HepG2 (cell line): Measurements from ENCODE around the gene TRIM7. TPM values are rescaled to one million over a fixed set of nuclear protein-coding genes. Genes with fewer than 3 reads are reported as not detected.

Experiments used
- ATAC-seq: fragments of 200-7000 bp; cut with Tn5 transposase; 3 replicates; pipeline ENCODE4 v1.9.1; 2020; ENCODE audit warnings: mild to moderate bottlenecking, moderate library complexity
- BruUV-seq: library from RNA; stranded (reverse); fragments of 400-500 nt; replicated peaks from 2 replicates; lab custom pipeline; 2021; lab: Mats Ljungman, UMichigan
- CTCF ChIA-PET: fragments of 300-600 bp; formaldehyde crosslinking; extraction: SDS; loops from one replicate; lab custom pipeline; 2021; ENCODE audit warnings: low total read pairs, inconsistent platforms, low intra/inter-chr PET ratio; lab: Yijun Ruan, JAX
- POLR2A ChIA-PET: fragments of 350-600 bp; sonication (Branson Sonifier 250); formaldehyde crosslinking; loops from one replicate; lab custom pipeline; 2020; ENCODE audit warnings: antibody characterized with exemption, inconsistent platforms; lab: Yijun Ruan, JAX
- DNase-seq: peaks from one replicate; pipeline ENCODE4 v3.0.0-alpha.2; 2015; ENCODE audit warnings: low spot score
- FAIRE-seq: peaks from 3 replicates; lab custom pipeline; 2011; peaks lifted over from hg19 to GRCh38; lab: Jason Lieb, UNC
- H2AFZ ChIP-seq: one replicate; pipeline ENCODE4 v1.6.1; 2011; ENCODE audit warnings: low read length, inconsistent platforms
- H3K27ac ChIP-seq: fragments of 300-600 bp; 3 replicates; pipeline ENCODE4 v1.8.0; 2011; ENCODE audit warnings: mixed run types, mild to moderate bottlenecking, mixed read lengths, low read length, inconsistent platforms; ENCODE audit not compliant: insufficient read depth; ENCODE audit errors: extremely low read length
- H3K27me3 ChIP-seq, 2 experiments: fragments of 200-600 bp in 1 of 2; 2 replicates in 1 of 2; 3 replicates in 1 of 2; pipeline versions ENCODE4 v1.6.0 to v1.8.0; 2011; ENCODE audit warnings: low read length in 2 of 2, mild to moderate bottlenecking in 2 of 2, moderate library complexity in 2 of 2, inconsistent platforms in 1 of 2; ENCODE audit not compliant: insufficient read depth in 2 of 2, control insufficient read depth in 1 of 2
- H3K36me3 ChIP-seq, 2 experiments: fragments of 200-600 bp in 1 of 2; replicated peaks in 1 of 2; 2 replicates in 1 of 2; 3 replicates in 1 of 2; pipeline versions ENCODE4 v1.5.1 to v1.8.0; 2011; ENCODE audit warnings: low read length in 2 of 2, inconsistent platforms in 1 of 2; ENCODE audit not compliant: insufficient read depth in 2 of 2, control insufficient read depth in 1 of 2
- H3K4me1 ChIP-seq: 2 replicates; pipeline ENCODE4 v1.5.1; 2012; ENCODE audit warnings: low read length, inconsistent platforms; ENCODE audit not compliant: insufficient read depth
- H3K4me2 ChIP-seq: 2 replicates; pipeline ENCODE4 v1.6.0; 2011; ENCODE audit warnings: low read depth, low read length, inconsistent platforms
- H3K4me3 ChIP-seq, 3 experiments: fragments of 200-600 bp in 1 of 3; sonication (generic), shearing (Covaris generic) in 1 of 3; replicated peaks in 1 of 3; 2 replicates each; pipeline ENCODE4 v1.5.1; 2011 to 2016; ENCODE audit warnings: low read length in 3 of 3, inconsistent platforms in 2 of 3, low read depth in 2 of 3, mild to moderate bottlenecking in 2 of 3, control low read depth in 1 of 3, mixed read lengths in 1 of 3; ENCODE audit not compliant: insufficient read depth in 1 of 3
- H3K79me2 ChIP-seq: one replicate; pipeline ENCODE4 v1.6.1; 2011; ENCODE audit warnings: low read length, inconsistent platforms; ENCODE audit not compliant: insufficient read depth
- H3K9ac ChIP-seq: 2 replicates; pipeline ENCODE4 v1.6.0; 2011; ENCODE audit warnings: mild to moderate bottlenecking, low read depth, low read length, inconsistent platforms; ENCODE audit not compliant: insufficient read depth
- H3K9me3 ChIP-seq: 2 replicates; pipeline ENCODE4 v1.5.1; 2012; ENCODE audit warnings: mild to moderate bottlenecking, low read length
- H4K20me1 ChIP-seq: 2 replicates; pipeline ENCODE4 v1.6.0; 2011; ENCODE audit warnings: inconsistent platforms, mild to moderate bottlenecking, low read length, moderate library complexity; ENCODE audit not compliant: insufficient read depth
- ATAD3A ChIP-seq: sonication (generic); formaldehyde crosslinking; IDR thresholded peaks from 2 replicates; pipeline ENCODE4 v1.4.0; 2020; ENCODE audit warnings: missing genetic modification reagents
- MYC ChIP-seq: sonication (generic); formaldehyde crosslinking; IDR thresholded peaks from 2 replicates; pipeline ENCODE4 v1.9.0; 2021; ENCODE audit warnings: missing genetic modification reagents, borderline replicate concordance
- ZNF274 ChIP-seq: sonication (generic); formaldehyde crosslinking; IDR thresholded peaks from 2 replicates; pipeline ENCODE4 v1.5.1; 2020; ENCODE audit warnings: mild to moderate bottlenecking, missing genetic modification reagents
- WGBS: methylation state at CpG from one replicate; pipeline ENCODE4 v1.1.6; 2017; ENCODE audit warnings: low lambda C conversion rate; 5-methylcytosine and 5-hydroxymethylcytosine counted together
- in situ Hi-C: cut with HindIII; loops from 2 replicates; pipeline ENCODE4 v1.10.0; 2017; ENCODE audit warnings: low pct_unique_long_range_greater_than_20kb; ENCODE audit not compliant: extremely low pct_ligation_motif_present
- intact Hi-C: fragments of 100-400 bp; cut with micrococcal nuclease; formaldehyde crosslinking; loops from one replicate; pipeline ENCODE4 v1.10.0; 2022; ENCODE audit not compliant: unreplicated experiment
- microRNA-seq: library from miRNA; unstranded; fragments of <30 nt; microRNA quantifications from one replicate; pipeline ENCODE4, GENCODE V29; 2020
- polyA plus RNA-seq, 8 experiments: library from polyadenylated mRNA; depleted of rRNA in 3 of 8; stranded (reverse) in 7 of 8; unstranded in 1 of 8; fragments of >200 nt; fragmentation: Illumina TruSeq in 4 of 8; extraction: Trizol in 4 of 8; gene quantifications; 2 replicates each; pipeline versions ENCODE4 v1.2.1 to v1.2.3, GENCODE V29; 2011 to 2016; ENCODE audit warnings: low read depth in 4 of 8, missing spikeins in 1 of 8, mixed read lengths in 1 of 8; ENCODE audit not compliant: insufficient read depth in 1 of 8
- small RNA-seq, 3 experiments: library from RNA; depleted of rRNA; stranded (forward); fragments of <200 nt; gene quantifications; one replicate each; pipeline ENCODE3, GENCODE V24; 2012; ENCODE audit warnings: low read depth in 2 of 3, low replicate concordance in 1 of 3; ENCODE audit not compliant: insufficient read length in 3 of 3, insufficient read depth in 2 of 3
- total RNA-seq, 5 experiments: library from RNA; depleted of rRNA; stranded (reverse); fragments of >200 nt; fragmentation: Illumina TruSeq; extraction: Trizol; gene quantifications; 2 replicates each; pipeline ENCODE4 v1.2.3, GENCODE V29; 2016; ENCODE audit warnings: low read depth in 1 of 5
- TF ChIP-seq, protein P1 (sequence below): sonication (generic); formaldehyde crosslinking; IDR thresholded peaks from 2 replicates; pipeline ENCODE4 v1.4.0; 2020; ENCODE audit warnings: missing genetic modification reagents, borderline replicate concordance

The TRIM7 gene
- total and polyA plus RNA-seq, 2 of the 13 experiments (the other 11 are each of a cell fraction or from before 2014, with no cell fraction given), result 0.13 TPM; not detected in 1

DNA sequence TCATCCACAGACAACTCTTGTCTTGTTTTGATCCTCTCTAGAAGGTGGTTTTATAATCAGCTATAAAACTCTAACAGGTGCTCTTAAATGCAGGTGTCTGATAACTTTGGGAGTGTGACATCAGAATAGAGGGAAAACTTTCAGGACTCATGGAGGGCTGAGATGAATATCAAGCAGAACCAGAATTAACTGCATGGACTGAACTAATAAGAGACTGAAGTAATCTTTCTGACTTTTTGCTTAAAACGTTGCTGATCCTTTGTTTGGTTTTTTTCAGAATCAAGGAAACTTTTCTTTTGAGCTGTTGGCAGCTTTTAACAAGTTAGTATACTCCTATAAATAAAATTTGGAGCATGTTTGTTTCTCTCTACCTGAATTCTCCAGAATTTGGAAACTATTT is 59.9 kb downstream of the TRIM7 start:
- no peaks in the 10 kb centered on the region for H3K79me2 ChIP-seq
- FAIRE-seq, result no peak
- intact Hi-C loops, result no loop called here
- H3K9ac ChIP-seq, result no peak overlapping the region
- no peak overlapping the region for H2AFZ ChIP-seq
- TF ChIP-seq, protein P1, sequence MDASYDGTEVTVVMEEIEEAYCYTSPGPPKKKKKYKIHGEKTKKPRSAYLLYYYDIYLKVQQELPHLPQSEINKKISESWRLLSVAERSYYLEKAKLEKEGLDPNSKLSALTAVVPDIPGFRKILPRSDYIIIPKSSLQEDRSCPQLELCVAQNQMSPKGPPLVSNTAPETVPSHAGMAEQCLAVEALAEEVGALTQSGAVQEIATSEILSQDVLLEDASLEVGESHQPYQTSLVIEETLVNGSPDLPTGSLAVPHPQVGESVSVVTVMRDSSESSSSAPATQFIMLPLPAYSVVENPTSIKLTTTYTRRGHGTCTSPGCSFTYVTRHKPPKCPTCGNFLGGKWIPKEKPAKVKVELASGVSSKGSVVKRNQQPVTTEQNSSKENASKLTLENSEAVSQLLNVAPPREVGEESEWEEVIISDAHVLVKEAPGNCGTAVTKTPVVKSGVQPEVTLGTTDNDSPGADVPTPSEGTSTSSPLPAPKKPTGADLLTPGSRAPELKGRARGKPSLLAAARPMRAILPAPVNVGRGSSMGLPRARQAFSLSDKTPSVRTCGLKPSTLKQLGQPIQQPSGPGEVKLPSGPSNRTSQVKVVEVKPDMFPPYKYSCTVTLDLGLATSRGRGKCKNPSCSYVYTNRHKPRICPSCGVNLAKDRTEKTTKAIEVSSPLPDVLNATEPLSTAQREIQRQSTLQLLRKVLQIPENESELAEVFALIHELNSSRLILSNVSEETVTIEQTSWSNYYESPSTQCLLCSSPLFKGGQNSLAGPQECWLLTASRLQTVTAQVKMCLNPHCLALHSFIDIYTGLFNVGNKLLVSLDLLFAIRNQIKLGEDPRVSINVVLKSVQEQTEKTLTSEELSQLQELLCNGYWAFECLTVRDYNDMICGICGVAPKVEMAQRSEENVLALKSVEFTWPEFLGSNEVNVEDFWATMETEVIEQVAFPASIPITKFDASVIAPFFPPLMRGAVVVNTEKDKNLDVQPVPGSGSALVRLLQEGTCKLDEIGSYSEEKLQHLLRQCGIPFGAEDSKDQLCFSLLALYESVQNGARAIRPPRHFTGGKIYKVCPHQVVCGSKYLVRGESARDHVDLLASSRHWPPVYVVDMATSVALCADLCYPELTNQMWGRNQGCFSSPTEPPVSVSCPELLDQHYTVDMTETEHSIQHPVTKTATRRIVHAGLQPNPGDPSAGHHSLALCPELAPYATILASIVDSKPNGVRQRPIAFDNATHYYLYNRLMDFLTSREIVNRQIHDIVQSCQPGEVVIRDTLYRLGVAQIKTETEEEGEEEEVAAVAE (CRISPR knock-in tag), result no peak
- TF ChIP-seq MYC, result no peak
- no peak for TF ChIP-seq ATAD3A (CRISPR knock-in tag)
- TF ChIP-seq ZNF274 (CRISPR knock-in tag), result no peak
- TF ChIP-seq, all 625 proteins: peak for 0
- CTCF ChIA-PET, result no interaction called here
- WGBS, result 0% methylated on average over 1 of the region's 1 CpG
- POLR2A ChIA-PET, result no interaction called here
- Histone ChIP-seq H3K27ac (no peak overlapping the region), H3K27me3 (peaks cover 4 to 48% of the 10 kb centered on the region in 2 experiments; a peak in 4 of 5 replicates), H3K36me3 (no peaks in the 10 kb centered on the region), H3K4me3 (no peak overlapping the region), H3K4me1 (no peaks in the 10 kb centered on the region), H3K4me2 (no peak overlapping the region), H3K9me3 (no peaks in the 10 kb centered on the region), H4K20me1 (no peaks in the 10 kb centered on the region)
- BruUV-seq, result no TSS peak
- ATAC-seq (no peak), DNase-seq (no peak)
- in situ Hi-C loops, result no loop called here

Small RNA genes lying within 50 kb of the gene (microRNA-seq; reads per million reads assigned to microRNA genes)
- gene MIR4638, result not detected

Small RNA genes lying within 50 kb of the gene (small RNA-seq; reads per million reads assigned to genes)
- gene MIR4638 (0 reads per million in 3 experiments), gene SNORD95 (0 reads per million in 3 experiments), gene SNORD96A (0 reads per million in 3 experiments)

Other genes with a start within 250 kb of the TRIM7 start
- gene BTNL3, start 216.3 kb downstream of the TRIM7 start, total RNA-seq (2016; rRNA removed; fragmentation: Illumina TruSeq; extraction: Trizol), result not detected in 2 replicates
- not detected in 2 replicates for gene BTNL3, start 216.3 kb downstream of the TRIM7 start, polyA plus RNA-seq (2011; rRNA removed)
- gene BTNL9, start 164.9 kb downstream of the TRIM7 start, total RNA-seq (2016; rRNA removed; fragmentation: Illumina TruSeq; extraction: Trizol), result 0.13 TPM in 1 of 2 replicates, not detected in the other
- gene BTNL9, start 164.9 kb downstream of the TRIM7 start, polyA plus RNA-seq (2011; rRNA removed), result not detected in 2 replicates
- not detected in 2 replicates for gene OR2V1, start 74.0 kb downstream of the TRIM7 start, total RNA-seq (2016; rRNA removed; fragmentation: Illumina TruSeq; extraction: Trizol)
- gene OR2V1, start 74.0 kb downstream of the TRIM7 start, polyA plus RNA-seq (2011; rRNA removed), result not detected in 2 replicates
- gene OR2V2, start 57.6 kb downstream of the TRIM7 start, total RNA-seq (2016; rRNA removed; fragmentation: Illumina TruSeq; extraction: Trizol), result not detected in 2 replicates
- gene OR2V2, start 57.6 kb downstream of the TRIM7 start, polyA plus RNA-seq (2011; rRNA removed), result not detected in 2 replicates
- 10.9 and 16.7 TPM in 2 replicates for gene TRIM41, start 18.1 kb upstream of the TRIM7 start, total RNA-seq (2016; rRNA removed; fragmentation: Illumina TruSeq; extraction: Trizol)
- 10.2 and 10.9 TPM in 2 replicates for gene TRIM41, start 18.1 kb upstream of the TRIM7 start, polyA plus RNA-seq (2011; rRNA removed)
- 2,514 and 3,226 TPM in 2 replicates for gene RACK1, start 38.7 kb upstream of the TRIM7 start, total RNA-seq (2016; rRNA removed; fragmentation: Illumina TruSeq; extraction: Trizol)
- gene RACK1, start 38.7 kb upstream of the TRIM7 start, polyA plus RNA-seq (2011; rRNA removed), result 6,141 and 6,693 TPM in 2 replicates
- gene TRIM52, start 55.9 kb upstream of the TRIM7 start, total RNA-seq (2016; rRNA removed; fragmentation: Illumina TruSeq; extraction: Trizol), result 5.7 and 7.2 TPM in 2 replicates
- 11.6 and 11.7 TPM in 2 replicates for gene TRIM52, start 55.9 kb upstream of the TRIM7 start, polyA plus RNA-seq (2011; rRNA removed)
- gene OR4F3, start 162.1 kb upstream of the TRIM7 start, total RNA-seq (2016; rRNA removed; fragmentation: Illumina TruSeq; extraction: Trizol), result 0.42 TPM in 1 of 2 replicates, not detected in the other
- gene OR4F3, start 162.1 kb upstream of the TRIM7 start, polyA plus RNA-seq (2011; rRNA removed), result 0.50 and 0.59 TPM in 2 replicates